Epithelial cell of esophagus (primary cell): ENCODE results near the gene USF1.

Experiments used
- DNase-seq: peaks from one replicate; pipeline ENCODE4 v3.0.0; 2010; ENCODE audit warnings: low read depth
- H3K4me3 ChIP-seq: 2 replicates; pipeline ENCODE4 v1.5.1; 2011; ENCODE audit warnings: mild to moderate bottlenecking, low read length, control low read depth
- CTCF ChIP-seq: IDR thresholded peaks from 2 replicates; pipeline ENCODE4 v1.5.1; 2011; ENCODE audit warnings: low read depth, mild to moderate bottlenecking, low read length, control low read depth, inconsistent platforms; ENCODE audit not compliant: insufficient read depth; ENCODE audit errors: missing control alignments

Gene USF1

GRCh38 chr1:161090617-161091016 lies 44.8 kb upstream of the USF1 start:
- DNase-seq: no peak
- H3K4me3 ChIP-seq: no peak overlapping the region
- TF ChIP-seq CTCF: no peak

GRCh38 chr1:161089938-161090337 lies 44.2 kb upstream of the USF1 start:
- H3K4me3 ChIP-seq: no peak overlapping the region
- no peak for DNase-seq
- no peak for TF ChIP-seq CTCF

- H3K4me3 ChIP-seq: peak within 1 kb of the TSS; percentile 88
- TF ChIP-seq CTCF: no peak
- DNase-seq: peak; percentile 93
Measured at GRCh38 chr1:161089251-161089924, 43.6 kb upstream of the USF1 start, which contains the start of gene NECTIN4. Gene NECTIN4, minus strand, starts transcription at chr1:161089558. Its CDS starts 262 bp downstream, at chr1:161089296.

- TF ChIP-seq CTCF: no peak
- H3K4me3 ChIP-seq: peak overlapping the region; percentile 88
- DNase-seq: peak; percentile 87
Measured at GRCh38 chr1:161088587-161089110, 42.9 kb upstream of the USF1 start.

- no peak for TF ChIP-seq CTCF
- peak overlapping the region; percentile 88 for H3K4me3 ChIP-seq
Measured at GRCh38 chr1:161086457-161086856, 40.7 kb upstream of the USF1 start.

GRCh38 chr1:161085165-161085564 lies 39.4 kb upstream of the USF1 start:
- DNase-seq: peak; percentile 31
- no peak for TF ChIP-seq CTCF
- peak overlapping the region; percentile 88 for H3K4me3 ChIP-seq

More at GRCh38 chr1:161086457-161086856, 40.7 kb upstream of the USF1 start:
- DNase-seq: peak; percentile 27

- peak overlapping the region; percentile 88 for H3K4me3 ChIP-seq
- no peak for TF ChIP-seq CTCF
- DNase-seq: no peak
Measured at GRCh38 chr1:161084597-161084988, 38.8 kb upstream of the USF1 start.
